ENCODE measurements around the gene ARNT2.

ARNT2 gene

DNA sequence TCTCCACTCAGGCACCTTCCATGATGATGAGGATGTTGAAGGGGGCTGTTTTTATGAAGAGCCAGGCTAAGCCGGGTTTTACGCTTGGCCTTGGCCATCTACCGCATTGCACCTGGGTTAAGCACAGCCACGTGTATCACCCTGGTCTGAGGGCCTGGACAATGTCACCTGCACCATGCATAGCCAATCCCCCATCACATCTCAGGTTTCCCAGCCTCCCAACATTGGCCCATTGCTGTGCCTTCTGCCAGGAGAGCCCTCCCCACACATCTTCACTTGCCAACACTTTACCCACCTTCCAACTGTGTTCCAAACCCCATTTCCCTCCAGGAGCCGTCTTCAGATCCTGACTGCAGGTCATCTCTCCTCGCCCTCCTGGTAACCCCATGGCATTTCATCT lies 155.6 kb downstream of the ARNT2 start:
- DNase-seq = no peak

DNA sequence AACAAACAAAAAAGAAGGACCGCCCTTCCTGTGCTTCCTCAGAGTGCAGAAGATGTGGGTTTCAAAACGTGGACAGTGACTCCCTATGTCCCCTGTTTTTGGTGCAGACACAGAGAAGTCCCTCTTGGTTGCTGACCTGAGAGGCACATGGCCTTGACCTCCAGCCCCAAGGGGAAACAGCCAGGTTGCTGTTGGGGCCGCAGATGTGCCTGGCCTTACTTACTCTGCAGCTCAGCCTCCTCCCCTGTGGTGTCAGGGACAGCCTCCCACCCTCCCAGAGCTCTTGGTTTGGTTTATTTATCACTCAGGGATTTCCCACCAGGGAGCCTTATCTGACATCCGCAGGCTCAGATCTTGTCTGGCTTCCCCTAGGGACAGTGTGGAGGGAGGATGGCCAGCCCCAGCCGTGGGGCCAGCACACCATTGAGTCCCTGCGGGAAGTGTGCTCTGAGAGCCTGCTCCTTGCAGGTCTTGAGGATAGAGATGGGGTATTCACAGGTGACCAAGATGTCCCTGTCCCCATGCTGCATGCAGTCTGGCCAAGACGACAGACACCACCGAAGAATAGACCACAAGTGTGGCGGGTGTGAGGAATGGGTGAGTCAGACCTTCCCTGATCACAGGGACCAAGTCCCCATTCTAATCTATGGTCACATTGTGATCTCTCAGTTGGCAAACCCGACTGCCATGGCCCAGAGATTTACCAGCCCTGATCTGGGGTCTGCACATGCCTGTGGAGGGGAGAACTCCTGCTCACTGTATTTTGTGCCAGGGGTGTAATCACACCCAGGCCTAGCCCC lies 156.6 kb downstream of the ARNT2 start:
- no peak for DNase-seq

DNA sequence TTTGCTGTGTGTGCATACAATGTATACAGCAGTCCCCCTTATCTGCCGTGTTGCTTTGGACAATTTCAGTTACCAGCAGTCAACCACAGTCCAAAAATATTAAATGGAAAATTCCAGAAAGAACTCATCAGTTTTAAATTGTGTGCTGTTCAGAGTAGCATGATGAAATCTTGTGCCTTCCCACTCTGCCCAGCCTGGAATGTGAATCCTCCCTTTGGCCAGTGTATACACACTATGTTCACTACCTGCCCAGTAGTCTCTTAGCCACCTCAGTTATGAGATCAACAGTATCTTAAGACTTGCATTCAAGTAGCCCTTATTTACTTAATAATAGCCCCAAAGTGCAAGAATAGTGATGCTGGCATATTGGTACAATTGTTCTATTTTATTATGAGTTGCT lies 157.3 kb downstream of the ARNT2 start:
- no peak for DNase-seq

DNA sequence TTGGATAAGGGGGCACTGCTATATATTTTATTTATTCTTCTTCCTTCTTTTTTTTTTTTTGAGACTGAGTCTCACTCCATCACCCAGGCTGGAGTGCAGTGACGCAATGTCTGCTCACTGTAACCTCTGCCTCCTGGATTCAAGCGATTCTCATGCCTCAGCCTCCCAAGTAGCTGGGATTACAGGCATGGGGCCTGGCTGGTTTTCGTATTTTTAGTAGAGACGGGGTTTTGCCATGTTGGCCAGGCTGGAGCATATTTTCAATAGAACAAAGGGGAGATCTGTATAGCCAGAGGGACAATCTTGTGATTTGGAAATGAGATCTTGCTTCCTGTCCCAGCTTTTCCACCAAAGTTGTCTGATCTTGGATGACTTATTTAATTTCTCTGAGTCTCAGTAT lies 157.9 kb downstream of the ARNT2 start:
- DNase-seq = no peak

DNA sequence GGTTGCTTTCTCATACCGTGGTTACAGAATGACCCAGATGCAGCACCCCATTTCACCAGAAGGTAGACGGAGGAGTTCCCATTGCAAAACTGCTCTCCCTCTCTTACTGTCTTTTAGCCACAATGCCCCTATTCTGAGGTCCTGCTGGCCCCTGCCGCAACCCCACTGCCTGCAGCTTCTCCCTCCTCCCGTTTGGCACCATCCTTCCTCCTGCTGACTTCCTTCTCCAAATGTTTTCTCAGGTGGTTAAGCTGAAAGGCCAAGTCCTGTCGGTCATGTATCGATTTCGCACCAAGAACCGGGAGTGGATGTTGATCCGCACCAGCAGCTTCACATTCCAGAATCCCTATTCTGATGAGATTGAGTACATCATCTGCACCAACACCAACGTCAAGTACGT lies 158.7 kb downstream of the ARNT2 start:
- no peak for DNase-seq

DNA sequence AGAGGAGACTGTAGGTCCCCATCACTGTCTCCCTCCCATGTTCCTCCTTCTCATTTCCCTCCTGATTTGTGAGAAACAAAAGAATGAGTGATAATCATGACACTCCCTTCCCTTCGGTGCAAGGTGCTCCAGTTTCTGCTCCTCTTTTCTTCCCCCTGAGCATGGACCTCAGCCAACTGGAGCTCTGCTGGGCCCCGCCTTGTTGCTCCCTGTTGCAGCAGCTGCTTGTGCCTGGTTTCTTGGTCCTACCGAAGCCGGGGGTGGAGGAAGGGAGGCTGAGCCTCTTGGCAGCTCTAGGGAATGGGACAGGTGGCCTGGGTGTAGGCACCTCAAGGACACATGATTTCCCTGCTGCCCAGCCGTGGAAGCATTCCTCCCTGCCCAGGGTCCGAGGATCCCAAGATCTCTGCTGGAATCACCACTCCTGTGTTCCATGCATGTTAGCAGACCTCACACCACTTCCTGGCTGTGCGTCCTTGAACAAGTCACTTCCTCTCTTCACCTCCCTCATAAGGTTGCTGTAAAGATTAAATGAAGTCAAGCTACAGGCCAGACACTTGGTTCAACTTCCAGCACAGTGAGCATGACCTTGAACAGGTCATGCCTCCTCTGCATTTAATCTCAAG lies 159.3 kb downstream of the ARNT2 start:
- no peak for DNase-seq

DNA sequence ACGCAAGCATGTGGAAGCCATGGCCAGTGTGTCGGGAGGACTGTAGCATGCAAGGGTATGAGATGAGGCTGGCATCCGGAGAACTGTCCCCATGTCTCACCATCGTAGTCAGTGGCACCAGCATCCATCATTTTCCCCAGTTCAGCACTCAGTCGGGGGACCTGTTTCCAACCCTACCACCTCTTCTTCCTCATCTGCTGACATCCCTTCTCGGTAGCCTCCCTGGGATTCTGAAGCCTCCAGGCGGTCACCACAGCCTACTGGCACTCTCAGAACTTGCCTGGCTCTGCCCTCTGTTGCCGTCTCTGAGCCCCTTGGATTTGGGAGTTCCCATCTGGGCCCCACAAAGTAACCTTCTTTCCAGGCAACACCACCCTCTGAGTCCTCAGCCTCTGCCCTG lies 159.9 kb downstream of the ARNT2 start:
- DNase-seq = no peak

DNA sequence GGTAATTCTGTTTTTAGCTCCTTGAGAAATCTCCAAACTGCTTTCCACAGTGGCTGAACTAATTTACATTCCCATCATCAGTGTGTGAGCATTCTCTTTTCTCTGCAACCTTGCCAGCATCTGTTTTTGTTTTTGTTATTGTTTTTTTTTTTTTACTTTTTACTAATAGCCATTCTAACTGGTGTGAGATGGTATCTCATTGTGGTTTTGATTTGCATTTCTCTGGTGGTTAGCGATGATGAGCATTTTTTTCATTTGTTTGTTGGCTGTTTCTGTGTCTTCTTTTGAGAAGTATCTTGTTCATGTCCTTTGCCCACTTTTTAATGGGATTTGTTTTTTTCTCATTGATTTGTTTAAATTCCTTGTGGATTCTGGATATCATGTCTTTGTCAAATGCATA lies 161.2 kb downstream of the ARNT2 start:
- DNase-seq = no peak

DNA sequence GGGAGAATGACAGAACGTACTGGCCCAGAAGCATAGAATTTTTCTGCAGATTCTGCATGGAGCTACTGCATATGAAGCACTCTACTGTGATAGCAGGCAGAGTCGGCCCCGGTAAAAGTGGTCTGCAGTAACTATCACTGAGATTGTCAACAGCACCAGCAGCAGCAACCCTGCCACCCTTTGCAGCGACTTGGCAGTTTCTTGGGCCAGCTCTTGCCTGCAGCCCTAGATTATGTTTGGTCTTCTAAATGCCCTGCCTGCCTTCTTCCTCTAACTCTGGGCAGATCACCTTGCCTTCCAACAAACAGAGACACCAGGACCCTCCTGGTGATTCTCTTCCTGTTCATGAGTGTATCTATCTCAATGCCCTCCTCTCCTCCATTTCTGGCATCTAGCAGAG lies 161.8 kb downstream of the ARNT2 start:
- DNase-seq = no peak

DNA sequence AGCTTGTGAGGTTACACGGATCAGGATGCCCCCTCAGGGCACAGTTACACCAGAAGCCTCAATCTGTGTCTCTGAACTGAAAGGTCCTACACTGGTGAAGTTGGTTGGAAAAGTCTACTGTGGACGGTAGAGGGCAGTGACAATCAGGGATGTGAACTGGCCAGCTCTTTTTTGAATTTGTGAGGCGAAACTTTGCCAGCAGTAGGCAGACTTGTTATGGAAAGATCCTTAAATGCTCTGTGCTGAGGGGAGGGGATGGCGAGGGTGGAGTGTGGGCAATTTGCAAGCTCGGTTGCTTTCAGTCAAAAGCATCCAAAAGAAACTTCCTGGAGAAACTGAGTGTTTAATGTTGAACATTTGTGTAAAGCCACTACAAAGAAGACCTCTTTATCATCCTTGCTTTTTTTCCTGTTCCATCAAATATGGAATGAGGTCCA lies 163.6 kb downstream of the ARNT2 start:
- DNase-seq = no peak

DNA sequence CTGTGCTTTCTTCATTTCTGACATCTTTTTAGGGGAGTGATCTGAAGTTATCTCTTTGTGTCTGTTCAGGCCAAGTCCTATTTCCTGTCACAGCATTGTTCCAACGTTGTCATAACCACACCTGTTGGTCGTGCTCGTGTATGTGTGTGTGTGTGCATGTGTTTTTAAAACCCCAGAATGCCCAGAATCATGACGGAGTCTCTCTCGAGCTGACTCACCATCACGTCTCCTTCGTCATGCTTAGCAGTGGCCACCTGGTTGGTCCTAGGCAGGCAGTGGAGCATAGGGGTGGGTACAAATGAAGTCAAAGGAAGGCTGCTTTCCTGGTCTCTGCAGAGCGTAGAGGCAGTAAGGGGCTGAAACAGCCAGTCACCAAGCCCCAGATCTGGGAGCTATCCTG lies 164.1 kb downstream of the ARNT2 start:
- no peak for DNase-seq

DNA sequence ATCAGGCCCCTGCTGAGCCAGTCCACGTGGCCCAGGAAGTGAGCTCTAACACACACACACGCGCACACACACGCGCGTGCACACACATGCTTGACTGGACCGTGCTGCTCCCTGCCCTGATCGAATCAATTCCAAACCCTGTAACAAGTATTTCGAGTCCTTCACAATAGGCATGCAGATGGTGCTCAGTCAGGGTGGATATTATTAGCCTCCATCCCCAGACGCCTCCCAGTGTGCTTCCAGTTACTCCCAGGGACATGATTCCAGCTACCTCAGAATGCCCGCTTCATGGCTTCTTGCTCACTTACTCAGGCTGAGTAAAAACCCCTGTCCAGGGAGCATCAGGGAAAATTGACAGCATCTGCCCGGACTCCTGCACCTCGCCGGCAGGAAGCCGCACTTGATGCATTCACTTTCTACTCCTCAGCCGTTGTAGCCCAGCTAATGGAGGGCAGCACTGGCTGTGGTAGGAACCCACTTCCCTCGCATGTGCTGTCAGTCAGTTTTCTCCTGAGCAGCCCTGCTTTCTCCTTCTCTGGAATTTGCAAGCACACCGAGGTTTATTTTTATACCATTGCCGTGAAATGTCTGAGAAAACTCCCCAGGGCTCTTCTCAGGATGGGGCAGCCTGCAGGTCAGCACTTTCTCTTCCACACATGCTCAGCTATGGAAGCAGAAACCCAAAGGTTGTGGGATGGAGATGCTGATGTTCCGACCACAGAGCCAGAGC lies 164.9 kb downstream of the ARNT2 start:
- no peak for DNase-seq

DNA sequence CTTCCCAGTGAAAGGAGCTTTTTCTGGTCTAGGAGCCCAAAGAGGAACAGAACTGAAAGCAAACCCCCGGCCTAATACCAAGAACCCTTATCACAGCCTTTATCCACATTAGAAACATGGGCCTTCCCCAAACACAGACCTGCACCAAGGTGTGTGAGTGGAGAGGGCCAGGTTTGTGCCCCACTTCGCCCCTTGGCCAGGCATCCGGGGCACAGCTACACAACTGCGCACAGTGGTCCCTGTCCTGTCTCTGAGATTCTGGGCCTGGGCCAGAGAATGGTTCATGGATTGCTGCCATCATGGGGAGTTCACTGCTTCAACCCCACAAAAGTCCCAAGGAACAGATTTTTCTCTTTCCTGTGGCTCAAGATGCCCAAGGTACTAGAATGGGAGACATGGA lies 165.5 kb downstream of the ARNT2 start:
- DNase-seq = no peak

DNA sequence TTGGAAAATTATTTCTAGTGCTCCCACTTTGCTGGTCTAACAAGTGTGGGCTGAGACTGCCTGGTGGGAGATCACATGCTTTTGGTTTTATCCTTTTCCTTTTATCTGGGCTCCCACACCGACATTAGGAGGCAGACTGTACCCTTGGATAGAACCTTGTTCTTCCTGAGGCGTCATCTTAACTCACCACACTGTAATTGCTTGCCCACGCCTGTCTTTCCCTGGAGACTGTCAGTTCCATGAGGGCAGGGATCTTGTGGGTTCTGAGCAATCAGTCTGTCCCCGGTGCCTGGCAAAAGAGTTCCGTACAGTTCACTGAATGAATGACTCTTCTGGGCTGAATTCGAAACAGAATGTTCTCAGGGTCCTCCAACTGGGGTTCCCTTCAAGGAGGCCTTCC lies 166.4 kb downstream of the ARNT2 start:
- DNase-seq = no peak

DNA sequence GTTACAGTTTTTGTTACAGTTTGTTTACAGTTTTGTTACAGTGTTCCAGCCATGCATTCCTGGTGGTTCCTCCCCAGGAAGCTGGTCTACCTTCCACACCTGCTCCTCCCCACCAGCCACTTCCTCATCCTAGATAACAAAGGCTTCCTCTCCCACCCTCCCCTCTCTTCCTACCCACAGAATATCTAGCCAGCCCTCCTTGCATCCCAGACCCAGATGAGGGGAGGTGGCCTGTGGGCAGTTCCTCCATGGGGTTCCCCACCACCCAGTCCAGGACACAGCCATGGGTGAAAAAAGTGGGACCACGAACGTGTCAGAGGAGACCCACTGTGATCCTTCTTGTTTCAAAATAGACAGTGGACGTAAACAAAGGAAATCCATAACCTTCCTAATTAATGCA lies 168.2 kb downstream of the ARNT2 start:
- no peak for DNase-seq

DNA sequence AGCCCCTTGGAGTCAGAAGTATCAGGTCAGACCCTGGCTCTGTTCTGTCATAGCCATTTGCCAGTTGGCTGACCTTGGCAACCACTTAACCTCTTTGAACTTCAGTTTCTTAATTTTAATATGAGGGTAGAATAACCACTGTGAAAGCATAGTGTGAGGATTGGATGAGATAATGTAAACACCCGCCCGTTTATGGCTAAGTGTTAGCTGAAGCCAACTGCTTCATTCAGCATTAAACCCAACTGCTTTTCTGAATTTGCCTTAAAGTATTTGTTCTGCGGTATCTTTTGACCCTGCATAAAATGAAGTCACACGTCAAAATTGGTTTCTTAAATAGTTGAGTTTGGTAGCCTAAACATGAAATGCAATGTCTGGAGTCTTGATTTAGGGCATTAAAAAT lies 169.4 kb downstream of the ARNT2 start:
- DNase-seq = no peak

DNA sequence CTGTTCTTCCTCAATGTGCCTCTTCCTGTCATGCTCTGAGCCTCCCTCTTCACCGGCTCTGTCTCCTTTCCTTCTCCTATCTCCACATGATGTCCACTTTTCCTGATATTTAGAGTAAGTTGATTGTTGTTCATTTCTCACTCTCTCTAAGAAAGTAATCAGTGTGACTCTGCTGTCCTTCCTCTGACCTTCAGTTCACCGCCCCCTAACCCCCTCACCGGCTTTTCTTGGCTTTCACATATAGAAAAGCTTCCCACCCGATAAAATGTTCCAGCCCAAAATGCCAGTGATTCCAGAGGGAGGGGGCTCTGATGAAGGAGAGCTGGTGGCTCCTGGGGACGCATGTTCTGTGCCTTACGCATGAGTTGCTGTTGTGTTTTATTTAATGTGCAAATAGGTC lies 170.4 kb downstream of the ARNT2 start:
- DNase-seq = no peak

DNA sequence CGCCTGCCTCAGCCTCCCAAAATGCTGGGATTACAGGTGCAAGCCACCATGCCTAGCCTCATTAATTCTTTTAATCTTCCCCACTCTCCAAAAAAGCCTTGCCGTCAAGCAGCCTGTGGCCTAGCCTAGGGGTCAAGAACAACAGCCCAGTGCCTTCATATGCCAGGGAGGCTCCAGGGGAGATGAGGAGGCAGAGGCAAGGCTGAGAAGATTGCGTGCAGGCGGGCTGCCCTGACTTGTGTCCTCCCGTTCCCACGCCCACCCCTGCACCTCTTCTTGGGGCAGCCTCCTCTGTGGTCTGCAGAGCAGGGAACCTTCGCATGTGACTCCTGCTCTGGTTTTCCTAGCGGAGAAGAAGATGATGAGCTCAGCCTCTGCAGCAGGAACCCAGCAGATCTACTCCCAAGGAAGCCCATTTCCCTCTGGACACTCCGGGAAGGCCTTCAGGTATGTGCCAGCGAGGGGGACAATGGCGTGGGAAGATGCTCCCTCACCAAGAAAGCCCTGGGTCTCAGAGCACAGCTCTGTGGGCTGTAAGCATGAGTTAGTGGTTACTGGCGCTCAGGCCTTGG lies 172.4 kb downstream of the ARNT2 start:
- no peak for DNase-seq

DNA sequence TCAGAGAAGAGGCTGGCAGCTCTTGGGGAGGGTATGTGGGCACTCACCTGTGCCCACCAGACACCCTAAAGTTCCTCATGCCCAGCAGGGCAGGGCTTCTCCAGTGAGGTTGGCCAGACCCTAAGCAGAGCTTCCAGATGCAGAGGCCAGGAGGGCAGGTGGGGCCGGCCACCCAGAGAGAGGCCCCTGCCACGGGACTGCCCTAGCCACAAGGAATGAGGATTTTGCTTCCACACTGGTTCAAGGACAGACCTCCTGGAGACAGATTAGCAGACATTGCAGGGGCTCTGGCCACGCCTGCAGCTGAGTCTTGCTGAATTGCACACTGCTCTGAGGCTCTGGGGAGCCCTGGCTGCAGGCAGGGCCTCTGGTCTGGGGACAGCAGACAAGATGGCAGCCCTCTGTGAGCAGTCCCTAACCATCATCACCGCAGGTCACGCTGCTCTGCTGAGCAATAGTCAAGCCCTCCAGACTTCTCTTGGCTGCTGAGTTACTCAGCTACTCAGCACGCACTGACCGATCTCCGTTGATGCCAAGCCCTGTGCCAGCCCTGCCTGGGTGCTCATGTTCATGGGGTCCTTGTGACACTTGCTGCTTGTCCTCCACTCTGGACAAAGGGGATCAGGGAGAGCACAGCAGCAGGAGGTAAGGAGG lies 173.5 kb downstream of the ARNT2 start:
- DNase-seq = no peak

DNA sequence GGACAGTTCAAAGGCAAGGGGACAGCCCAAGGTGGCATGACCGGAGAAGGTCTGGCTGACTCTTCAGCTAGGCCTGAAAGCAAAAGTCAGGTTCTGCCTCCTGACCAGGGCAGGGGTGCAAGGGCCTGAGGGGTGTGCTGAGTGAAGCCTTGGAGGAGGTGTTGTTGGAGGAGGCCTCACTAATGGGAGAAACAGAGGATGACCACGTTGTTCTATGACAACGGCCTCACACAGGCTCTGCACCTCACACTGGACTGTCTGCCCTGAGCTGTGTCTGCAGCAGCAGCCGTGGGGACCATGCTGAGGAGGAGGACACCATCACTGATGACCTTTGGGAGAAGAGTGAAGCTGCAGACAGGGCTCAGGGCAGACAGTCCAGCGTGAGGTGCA lies 174.0 kb downstream of the ARNT2 start:
- no peak for DNase-seq

DNA sequence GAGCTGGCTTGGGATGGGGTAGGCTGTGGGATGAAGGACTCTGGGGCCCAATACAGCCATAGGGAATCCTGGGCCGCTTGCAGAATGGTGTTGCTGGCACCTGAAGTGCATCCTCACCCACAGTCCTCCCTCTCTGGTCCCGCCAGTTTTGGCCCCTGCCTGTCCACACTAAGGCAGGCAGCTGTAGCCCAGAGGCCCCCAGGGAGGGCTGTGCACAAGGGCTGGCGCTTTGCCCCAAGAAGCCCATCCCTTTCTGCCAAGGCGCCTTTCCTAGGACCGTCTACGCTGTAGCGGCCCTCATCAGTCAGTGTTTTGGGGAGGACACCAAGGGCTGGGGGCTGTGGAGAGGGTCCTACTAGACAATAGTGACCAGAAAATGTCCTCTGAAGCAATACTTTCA lies 174.7 kb downstream of the ARNT2 start:
- no peak for DNase-seq

DNA sequence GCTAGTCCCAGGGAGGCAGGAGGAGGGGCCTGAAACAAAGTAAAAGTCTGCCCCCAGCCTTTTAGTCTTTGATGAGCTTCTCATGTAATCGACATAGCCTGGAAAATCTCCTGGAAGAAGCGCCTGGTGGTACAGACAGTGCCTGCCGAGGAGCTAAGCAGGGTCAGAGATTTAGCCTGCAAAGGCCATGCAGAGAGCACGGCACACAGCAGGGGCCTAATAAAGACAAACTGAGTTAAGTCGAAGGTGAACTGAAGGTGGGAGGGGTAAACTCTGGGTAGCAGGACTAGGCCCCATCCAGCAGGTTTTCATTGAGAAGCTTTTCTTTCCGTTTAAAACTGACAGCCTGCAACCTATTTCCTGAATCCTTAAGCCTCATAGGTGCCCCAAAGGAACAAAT lies 175.4 kb downstream of the ARNT2 start:
- no peak for DNase-seq

DNA sequence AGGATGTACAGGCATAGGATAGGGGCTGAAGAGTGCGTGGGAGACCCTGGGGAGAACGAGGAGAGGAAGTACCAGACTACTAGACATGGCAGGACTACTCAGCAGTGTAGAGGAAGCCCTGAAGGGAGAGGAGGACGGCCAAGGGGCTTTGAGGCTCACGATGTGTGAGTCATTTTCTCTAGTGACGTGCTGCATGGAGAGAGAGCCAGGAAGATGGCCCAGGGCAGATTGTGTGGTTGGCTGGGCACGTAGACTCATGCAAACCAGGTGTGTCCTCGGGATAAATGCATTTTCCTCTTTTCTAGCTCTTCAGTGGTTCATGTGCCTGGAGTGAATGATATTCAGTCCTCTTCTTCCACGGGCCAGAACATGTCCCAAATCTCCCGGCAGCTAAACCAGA lies 175.9 kb downstream of the ARNT2 start:
- no peak for DNase-seq

Measured in stimulated activated naive CD4-positive, alpha-beta T cell treated with Interleukin-2 at 50 U/mL for 16 hours (primary cell).